Right lobe of liver (tissue), 4 donors: ENCODE results near the gene UNKL.

Source experiments
- POLR2A ChIP-seq: fragments of 450-650 bp; IDR thresholded peaks from one replicate; pipeline ENCODE4 v1.6.1; 2017; ENCODE audit warnings: antibody characterized with exemption, mild to moderate bottlenecking
- TF ChIP-seq, protein P1 (sequence below), 4 donors: fragments of 200-600 bp in 3 of 4; fragments of 450-650 bp in 1 of 4; IDR thresholded peaks; one replicate each; pipeline versions ENCODE4 v1.5.1 to v1.8.0; 2016 to 2022; ENCODE audit warnings: antibody characterized with exemption in 4 of 4, mild to moderate bottlenecking in 2 of 4
- donor health status: DM: no; HTN: no; CAD: no.
- donor health status: DM: no; HTN: no; CAD: no.
- donor health status: DM: no; HTN: yes; CAD: no.

DNA sequence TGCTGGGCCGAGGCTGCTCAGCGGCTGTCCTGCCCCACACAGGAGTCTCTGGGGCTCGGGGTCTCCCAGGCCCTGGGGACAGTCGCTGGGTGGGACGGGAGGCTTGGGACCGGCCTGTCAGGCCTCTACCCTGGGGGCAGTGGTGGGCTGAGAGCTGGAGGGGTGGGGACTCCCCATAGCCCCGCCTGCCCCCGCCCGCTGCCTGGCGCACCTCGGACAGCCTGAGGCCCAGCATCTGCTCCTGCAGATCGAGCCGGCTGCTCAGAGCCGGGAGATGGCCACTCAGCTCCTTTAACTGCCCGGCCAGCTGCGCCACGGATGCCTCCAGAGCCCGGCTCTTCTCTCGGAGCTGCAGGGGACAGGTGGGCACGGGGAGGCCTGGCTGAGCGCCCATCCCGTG is 23.1 kb upstream of the UNKL start:
- TF ChIP-seq, protein P1, sequence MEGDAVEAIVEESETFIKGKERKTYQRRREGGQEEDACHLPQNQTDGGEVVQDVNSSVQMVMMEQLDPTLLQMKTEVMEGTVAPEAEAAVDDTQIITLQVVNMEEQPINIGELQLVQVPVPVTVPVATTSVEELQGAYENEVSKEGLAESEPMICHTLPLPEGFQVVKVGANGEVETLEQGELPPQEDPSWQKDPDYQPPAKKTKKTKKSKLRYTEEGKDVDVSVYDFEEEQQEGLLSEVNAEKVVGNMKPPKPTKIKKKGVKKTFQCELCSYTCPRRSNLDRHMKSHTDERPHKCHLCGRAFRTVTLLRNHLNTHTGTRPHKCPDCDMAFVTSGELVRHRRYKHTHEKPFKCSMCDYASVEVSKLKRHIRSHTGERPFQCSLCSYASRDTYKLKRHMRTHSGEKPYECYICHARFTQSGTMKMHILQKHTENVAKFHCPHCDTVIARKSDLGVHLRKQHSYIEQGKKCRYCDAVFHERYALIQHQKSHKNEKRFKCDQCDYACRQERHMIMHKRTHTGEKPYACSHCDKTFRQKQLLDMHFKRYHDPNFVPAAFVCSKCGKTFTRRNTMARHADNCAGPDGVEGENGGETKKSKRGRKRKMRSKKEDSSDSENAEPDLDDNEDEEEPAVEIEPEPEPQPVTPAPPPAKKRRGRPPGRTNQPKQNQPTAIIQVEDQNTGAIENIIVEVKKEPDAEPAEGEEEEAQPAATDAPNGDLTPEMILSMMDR (IDR thresholded peaks at IDR 0.05): no peak
- TF ChIP-seq POLR2A: no peak
